ENCODE data around the gene UBXN11.
A peak's percentile ranks its signal among the peaks of the same experiment; 100 is the strongest.

Gene UBXN11

GRCh38 chr1:26288311-26288941 is 18.0 kb downstream of the UBXN11 start:
- no peak for DNase-seq (ENCODE audit: low read depth)
- no peak overlapping the region for H3K4me3 ChIP-seq (replicated peaks; ENCODE audit: low read depth, low read length)
- TF ChIP-seq CTCF (IDR thresholded peaks at IDR 0.05; ENCODE audit: low read length, missing control alignments) = no peak

GRCh38 chr1:26287811-26288210 is 18.6 kb downstream of the UBXN11 start:
- no peak for TF ChIP-seq CTCF (IDR thresholded peaks at IDR 0.05; ENCODE audit: low read length, missing control alignments)
- no peak for DNase-seq (ENCODE audit: low read depth)
- no peak overlapping the region for H3K4me3 ChIP-seq (replicated peaks; ENCODE audit: low read depth, low read length)

- DNase-seq (ENCODE audit: low read depth) = no peak
- no peak overlapping the region for H3K4me3 ChIP-seq (replicated peaks; ENCODE audit: low read depth, low read length)
- TF ChIP-seq CTCF (IDR thresholded peaks at IDR 0.05; ENCODE audit: low read length, missing control alignments) = no peak
Observed at GRCh38 chr1:26287033-26287711, 19.3 kb downstream of the UBXN11 start.

GRCh38 chr1:26286064-26286416 is 20.4 kb downstream of the UBXN11 start:
- H3K4me3 ChIP-seq (replicated peaks; ENCODE audit: low read depth, low read length) = no peak overlapping the region
- no peak for DNase-seq (ENCODE audit: low read depth)
- TF ChIP-seq CTCF (IDR thresholded peaks at IDR 0.05; ENCODE audit: low read length, missing control alignments) = no peak

GRCh38 chr1:26285366-26286063 is 20.9 kb downstream of the UBXN11 start:
- peak; percentile 30 for TF ChIP-seq CTCF (IDR thresholded peaks at IDR 0.05; ENCODE audit: low read length, missing control alignments)
- H3K4me3 ChIP-seq (replicated peaks; ENCODE audit: low read depth, low read length) = no peak overlapping the region
- no peak for DNase-seq (ENCODE audit: low read depth)

GRCh38 chr1:26284597-26285347 is 21.7 kb downstream of the UBXN11 start:
- DNase-seq (ENCODE audit: low read depth) = peak; percentile 90
- peak; percentile 73 for TF ChIP-seq CTCF (IDR thresholded peaks at IDR 0.05; ENCODE audit: low read length, missing control alignments)
- H3K4me3 ChIP-seq (replicated peaks; ENCODE audit: low read depth, low read length) = no peak overlapping the region
